ENCODE measurements around the gene FABP3. TPM values are rescaled to one million over a fixed set of nuclear protein-coding genes. Genes with fewer than 3 reads are reported as not detected.

FABP3 gene
- total and polyA plus RNA-seq, 2 donors (not counting 3 experiments of a cell fraction or from before 2014, with no cell fraction given) = 0.84 to 2.6 TPM

DNA sequence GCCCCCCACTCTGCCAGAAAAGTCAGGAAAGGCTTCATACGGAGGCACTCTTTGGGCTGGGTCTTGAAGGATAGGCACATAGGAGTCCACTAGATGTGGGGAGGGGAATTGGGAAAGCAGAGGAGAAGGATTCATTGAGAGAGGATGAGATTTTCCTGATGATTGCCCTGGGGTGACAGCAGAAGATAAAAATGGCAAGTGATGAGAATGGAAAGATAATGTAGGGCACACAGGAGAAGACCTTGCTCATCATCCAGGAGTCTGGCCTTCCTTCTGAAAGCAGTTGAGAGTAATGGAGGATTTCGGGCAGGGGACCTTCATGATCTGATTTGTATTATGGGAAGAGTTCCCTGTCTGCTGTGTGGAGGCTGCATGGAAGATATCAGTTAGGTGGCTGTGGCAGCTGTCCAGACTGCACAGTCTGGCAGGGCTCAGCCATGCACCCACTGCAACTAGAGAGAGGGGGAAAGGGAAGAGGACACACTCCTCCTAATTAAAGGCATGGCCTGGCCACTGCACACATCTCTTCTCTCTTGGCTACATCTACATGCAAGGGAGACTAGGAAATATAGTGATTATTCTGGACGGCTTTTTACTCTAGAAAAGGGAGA is 9.6 kb upstream of the FABP3 start:
- Histone ChIP-seq H3K4me2 (ENCODE audit: insufficient read depth, low read length) (no peak overlapping the region), H3K9ac (replicated peaks; ENCODE audit: extremely low read depth, insufficient read depth, low read length) (no peak overlapping the region), H3K27me3 (ENCODE audit: control insufficient read depth in 2 of 2, insufficient read depth in 2 of 2, low read length in 2 of 2) (no peaks in the 10 kb centered on the region), H3K9me1 (replicated peaks; ENCODE audit: control insufficient read depth, extremely low read depth, insufficient read depth, low read length) (no peaks in the 10 kb centered on the region), H3K36me3 (ENCODE audit: control insufficient read depth in 2 of 2, extremely low read depth in 1 of 2, insufficient read depth in 2 of 2, low read length in 2 of 2) (no peaks in the 10 kb centered on the region), H3K79me2 (ENCODE audit: control insufficient read depth, insufficient read depth, low read length) (no peaks in the 10 kb centered on the region), H3K4me3 (replicated peaks in 1 of 3; ENCODE audit: insufficient read depth in 1 of 3, low read depth in 1 of 3, low read length in 3 of 3) (no peak overlapping the region), H3K9me3 (replicated peaks; ENCODE audit: control insufficient read depth, insufficient read depth, low read length) (no peaks in the 10 kb centered on the region), H3K27ac (ENCODE audit: insufficient read depth, low read depth, low read length) (no peak overlapping the region), H3K4me1 (ENCODE audit: control insufficient read depth, extremely low read depth, insufficient read depth, low read length) (no peaks in the 10 kb centered on the region), H2AFZ (ENCODE audit: low read depth, low read length) (no peak overlapping the region), H4K20me1 (replicated peaks; ENCODE audit: control insufficient read depth, extremely low read depth, insufficient read depth, low read length) (no peaks in the 10 kb centered on the region)
- dilution Hi-C loops (cut with MboI; ENCODE audit: extremely low pct_ligation_motif_present, low sequenced_read_pairs) (no loop called here), intact Hi-C loops (cut with micrococcal nuclease) (no loop called here)
- BruUV-seq (replicated peaks) = no TSS peak
- ChIA-PET CTCF (no interaction called here), POLR2A (no interaction called here)
- no peak for DNase-seq (ENCODE audit: low read depth, low spot score)
- TF ChIP-seq FOS (IDR thresholded peaks at IDR 0.05; ENCODE audit: borderline replicate concordance, insufficient read depth, low read length) (no peak), POLR2AphosphoS5 (IDR thresholded peaks at IDR 0.05; ENCODE audit: insufficient read depth, low read depth, low read length) (no peak), JUN (IDR thresholded peaks at IDR 0.05; ENCODE audit: borderline replicate concordance, insufficient read depth, insufficient read length, low read depth) (no peak), MYC (IDR thresholded peaks at IDR 0.05; ENCODE audit: low read depth, low read length) (no peak), EZH2 (IDR thresholded peaks at IDR 0.05; ENCODE audit: borderline replicate concordance, low read depth, low read length, severe bottlenecking) (no peak), POLR2A (IDR thresholded peaks at IDR 0.05; ENCODE audit: low read depth, low read length) (no peak), GATA2 (IDR thresholded peaks at IDR 0.05; ENCODE audit: insufficient read depth, insufficient read length, low read depth, low read length) (no peak)
- TF ChIP-seq, protein P1, sequence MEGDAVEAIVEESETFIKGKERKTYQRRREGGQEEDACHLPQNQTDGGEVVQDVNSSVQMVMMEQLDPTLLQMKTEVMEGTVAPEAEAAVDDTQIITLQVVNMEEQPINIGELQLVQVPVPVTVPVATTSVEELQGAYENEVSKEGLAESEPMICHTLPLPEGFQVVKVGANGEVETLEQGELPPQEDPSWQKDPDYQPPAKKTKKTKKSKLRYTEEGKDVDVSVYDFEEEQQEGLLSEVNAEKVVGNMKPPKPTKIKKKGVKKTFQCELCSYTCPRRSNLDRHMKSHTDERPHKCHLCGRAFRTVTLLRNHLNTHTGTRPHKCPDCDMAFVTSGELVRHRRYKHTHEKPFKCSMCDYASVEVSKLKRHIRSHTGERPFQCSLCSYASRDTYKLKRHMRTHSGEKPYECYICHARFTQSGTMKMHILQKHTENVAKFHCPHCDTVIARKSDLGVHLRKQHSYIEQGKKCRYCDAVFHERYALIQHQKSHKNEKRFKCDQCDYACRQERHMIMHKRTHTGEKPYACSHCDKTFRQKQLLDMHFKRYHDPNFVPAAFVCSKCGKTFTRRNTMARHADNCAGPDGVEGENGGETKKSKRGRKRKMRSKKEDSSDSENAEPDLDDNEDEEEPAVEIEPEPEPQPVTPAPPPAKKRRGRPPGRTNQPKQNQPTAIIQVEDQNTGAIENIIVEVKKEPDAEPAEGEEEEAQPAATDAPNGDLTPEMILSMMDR (IDR thresholded peaks at IDR 0.05; ENCODE audit: extremely low read depth in 1 of 2, insufficient read depth in 1 of 2, low read depth in 1 of 2, low read length in 2 of 2) = no peak
- TF ChIP-seq, protein P2, sequence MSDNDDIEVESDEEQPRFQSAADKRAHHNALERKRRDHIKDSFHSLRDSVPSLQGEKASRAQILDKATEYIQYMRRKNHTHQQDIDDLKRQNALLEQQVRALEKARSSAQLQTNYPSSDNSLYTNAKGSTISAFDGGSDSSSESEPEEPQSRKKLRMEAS (IDR thresholded peaks at IDR 0.05; ENCODE audit: insufficient read depth, insufficient read length) = no peak
- FAIRE-seq = no peak
